Chondrocyte (in vitro differentiated cells): ENCODE results near the gene BTBD10. TPM values are rescaled to one million over a fixed set of nuclear protein-coding genes. Genes with fewer than 3 reads are reported as not detected.
A peak's percentile ranks its signal among the peaks of the same experiment; 100 is the strongest.

Source experiments
- DNase-seq: peaks from one replicate; pipeline ENCODE4 v3.0.0; 2021; ENCODE audit warnings: mixed read lengths, low spot score
- H3K27ac Mint-ChIP-seq: one replicate; pipeline ENCODE4 v1.8.0; 2021; ENCODE audit warnings: mild to moderate bottlenecking, moderate library complexity, mixed read lengths; ENCODE audit not compliant: unreplicated experiment
- H3K27me3 Mint-ChIP-seq: 2 replicates; pipeline ENCODE4 v1.8.0; 2021; ENCODE audit warnings: low read depth, mixed read lengths
- H3K36me3 Mint-ChIP-seq: 2 replicates; pipeline ENCODE4 v1.8.0; 2021; ENCODE audit warnings: low read depth, mixed read lengths
- H3K4me1 Mint-ChIP-seq: 2 replicates; pipeline ENCODE4 v1.8.0; 2021; ENCODE audit warnings: low read depth, mild to moderate bottlenecking, mixed read lengths
- H3K4me3 Mint-ChIP-seq: one replicate; pipeline ENCODE4 v1.8.0; 2021; ENCODE audit warnings: mild to moderate bottlenecking, moderate library complexity, mixed read lengths; ENCODE audit not compliant: unreplicated experiment
- H3K9me3 Mint-ChIP-seq: 2 replicates; pipeline ENCODE4 v1.8.0; 2021; ENCODE audit warnings: low read depth, mixed read lengths
- total RNA-seq: library from RNA; stranded (reverse); gene quantifications from 3 replicates; pipeline ENCODE4 v1.2.1, GENCODE V29; 2021
- TF ChIP-seq, protein P1 (sequence below): fragments of 200-600 bp; sonication (generic); IDR thresholded peaks from 2 replicates; pipeline ENCODE4 v1.5.0; 2021; ENCODE audit warnings: antibody characterized with exemption, mild to moderate bottlenecking, moderate library complexity

Gene BTBD10
- total RNA-seq, 1 donor from 2014 or later = 37.3 TPM

GRCh38 chr11:13357232-13357631 is 105.8 kb downstream of the BTBD10 start:
- Mint-ChIP-seq H3K9me3 (no peaks in the 10 kb centered on the region), H3K27me3 (no peaks in the 10 kb centered on the region), H3K4me3 (no peak overlapping the region), H3K27ac (no peak overlapping the region), H3K36me3 (peaks cover 13% of the 10 kb centered on the region), H3K4me1 (peaks cover 29% of the 10 kb centered on the region)
- TF ChIP-seq, protein P1, sequence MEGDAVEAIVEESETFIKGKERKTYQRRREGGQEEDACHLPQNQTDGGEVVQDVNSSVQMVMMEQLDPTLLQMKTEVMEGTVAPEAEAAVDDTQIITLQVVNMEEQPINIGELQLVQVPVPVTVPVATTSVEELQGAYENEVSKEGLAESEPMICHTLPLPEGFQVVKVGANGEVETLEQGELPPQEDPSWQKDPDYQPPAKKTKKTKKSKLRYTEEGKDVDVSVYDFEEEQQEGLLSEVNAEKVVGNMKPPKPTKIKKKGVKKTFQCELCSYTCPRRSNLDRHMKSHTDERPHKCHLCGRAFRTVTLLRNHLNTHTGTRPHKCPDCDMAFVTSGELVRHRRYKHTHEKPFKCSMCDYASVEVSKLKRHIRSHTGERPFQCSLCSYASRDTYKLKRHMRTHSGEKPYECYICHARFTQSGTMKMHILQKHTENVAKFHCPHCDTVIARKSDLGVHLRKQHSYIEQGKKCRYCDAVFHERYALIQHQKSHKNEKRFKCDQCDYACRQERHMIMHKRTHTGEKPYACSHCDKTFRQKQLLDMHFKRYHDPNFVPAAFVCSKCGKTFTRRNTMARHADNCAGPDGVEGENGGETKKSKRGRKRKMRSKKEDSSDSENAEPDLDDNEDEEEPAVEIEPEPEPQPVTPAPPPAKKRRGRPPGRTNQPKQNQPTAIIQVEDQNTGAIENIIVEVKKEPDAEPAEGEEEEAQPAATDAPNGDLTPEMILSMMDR = no peak
- DNase-seq = no peak

DNA sequence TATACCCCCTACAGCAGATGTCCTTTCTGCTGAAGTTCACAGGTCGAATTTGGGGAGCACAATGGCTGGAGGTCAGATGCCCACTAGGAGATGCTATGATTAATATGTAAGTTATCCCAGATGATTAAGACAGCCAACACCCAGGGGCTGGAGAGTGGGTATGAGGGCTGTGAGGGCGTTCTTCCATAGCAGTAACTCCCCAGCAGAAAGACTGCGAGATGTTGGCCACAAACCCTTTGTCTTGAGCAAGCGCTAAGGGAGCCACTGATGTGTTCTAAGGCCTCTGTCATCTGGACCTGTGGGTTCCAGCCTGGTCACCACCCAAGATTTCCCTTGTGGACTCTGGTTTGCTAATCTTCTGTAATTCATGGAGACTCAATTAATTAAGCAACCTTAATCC is 107.8 kb downstream of the BTBD10 start:
- TF ChIP-seq, protein P1 = no peak
- Mint-ChIP-seq H3K4me3 (no peak overlapping the region), H3K4me1 (peaks cover 21% of the 10 kb centered on the region), H3K27me3 (no peaks in the 10 kb centered on the region), H3K36me3 (peaks cover 11% of the 10 kb centered on the region), H3K27ac (no peak overlapping the region), H3K9me3 (no peaks in the 10 kb centered on the region)
- no peak for DNase-seq

GRCh38 chr11:13354335-13354734 is 108.7 kb downstream of the BTBD10 start:
- DNase-seq = no peak
- no peak overlapping the region for H3K4me3 Mint-ChIP-seq
- H3K4me1 Mint-ChIP-seq = peaks cover 12% of the 10 kb centered on the region
- H3K27ac Mint-ChIP-seq = no peak overlapping the region
- H3K27me3 Mint-ChIP-seq = no peaks in the 10 kb centered on the region
- no peaks in the 10 kb centered on the region for H3K9me3 Mint-ChIP-seq
- peaks cover 11% of the 10 kb centered on the region for H3K36me3 Mint-ChIP-seq
- TF ChIP-seq, protein P1 = peak; percentile 56

DNA sequence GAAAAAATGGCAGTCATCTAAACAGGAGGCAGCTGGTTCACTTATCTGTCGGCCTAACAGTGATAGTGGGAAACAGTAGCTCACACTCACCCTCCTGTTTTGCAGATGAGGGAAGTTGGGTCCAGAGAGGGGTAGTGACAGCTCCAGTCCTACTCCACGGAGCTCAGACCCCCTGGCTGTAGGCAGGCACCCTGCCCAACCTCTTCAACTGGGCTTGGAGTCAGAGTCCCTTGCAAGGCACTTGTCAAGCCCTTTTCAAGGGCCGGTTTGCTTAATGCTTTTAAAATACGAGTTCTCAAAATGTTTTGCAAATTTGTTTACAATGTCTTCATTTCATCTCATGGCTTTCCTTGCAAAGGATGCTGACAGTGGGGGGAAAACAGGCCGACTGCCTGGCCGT is 110.3 kb downstream of the BTBD10 start:
- Mint-ChIP-seq H3K4me3 (no peak overlapping the region), H3K9me3 (no peaks in the 10 kb centered on the region), H3K27ac (no peak overlapping the region), H3K4me1 (peaks cover 3% of the 10 kb centered on the region), H3K27me3 (no peaks in the 10 kb centered on the region), H3K36me3 (peaks cover 11% of the 10 kb centered on the region)
- TF ChIP-seq, protein P1 = no peak
- DNase-seq = no peak

GRCh38 chr11:13349581-13349980 is 113.4 kb downstream of the BTBD10 start:
- no peak overlapping the region for H3K27ac Mint-ChIP-seq
- H3K4me3 Mint-ChIP-seq = no peak overlapping the region
- no peaks in the 10 kb centered on the region for H3K9me3 Mint-ChIP-seq
- peaks cover 7% of the 10 kb centered on the region for H3K36me3 Mint-ChIP-seq
- no peak for DNase-seq
- TF ChIP-seq, protein P1 = no peak
- H3K4me1 Mint-ChIP-seq = peaks cover 3% of the 10 kb centered on the region
- H3K27me3 Mint-ChIP-seq = no peaks in the 10 kb centered on the region
